Mesenchymal stem cell (in vitro differentiated cells and primary cell): ENCODE results near the gene CCSER1.
"Not testable (repeated sequence)": the region's sequence is repeated elsewhere in the genome, so short reads cannot be mapped to it uniquely, and the experiment has no call there.

ENCODE experiments used
- DNase-seq: peaks from one replicate; pipeline ENCODE4 v3.0.0-alpha.2; 2013
- H2AFZ ChIP-seq: one replicate; pipeline ENCODE4 v1.6.1; 2013; ENCODE audit warnings: low read depth, mild to moderate bottlenecking, control low read depth, inconsistent platforms, low read length, moderate library complexity
- H2AK5ac ChIP-seq: 2 replicates; pipeline ENCODE4 v1.6.1; 2013; ENCODE audit warnings: low read length, moderate library complexity, mild to moderate bottlenecking, inconsistent platforms; ENCODE audit not compliant: severe bottlenecking
- H2BK120ac ChIP-seq: one replicate; pipeline ENCODE4 v1.6.1; 2013; ENCODE audit warnings: low read depth, mild to moderate bottlenecking, inconsistent platforms, low read length, moderate library complexity
- H2BK12ac ChIP-seq, 2 experiments: one replicate each; pipeline ENCODE4 v1.6.1; 2013; ENCODE audit warnings: inconsistent platforms in 2 of 2, low read length in 2 of 2, mild to moderate bottlenecking in 2 of 2, moderate library complexity in 2 of 2, control low read depth in 1 of 2
- H2BK15ac ChIP-seq: one replicate; pipeline ENCODE4 v1.6.1; 2013; ENCODE audit warnings: mild to moderate bottlenecking, low read depth, inconsistent platforms; ENCODE audit not compliant: poor library complexity, severe bottlenecking
- H2BK5ac ChIP-seq: 2 replicates; pipeline ENCODE4 v1.6.1; 2013; ENCODE audit warnings: low read depth, mild to moderate bottlenecking, low read length, control low read depth, inconsistent platforms; ENCODE audit not compliant: poor library complexity, severe bottlenecking
- H3K14ac ChIP-seq, 2 experiments: one replicate each; pipeline ENCODE4 v1.6.1; 2013; ENCODE audit warnings: inconsistent platforms in 2 of 2, low read length in 2 of 2, control low read depth in 1 of 2, mild to moderate bottlenecking in 1 of 2, moderate library complexity in 1 of 2
- H3K18ac ChIP-seq, 2 experiments: one replicate each; pipeline ENCODE4 v1.6.1; 2013; ENCODE audit warnings: inconsistent platforms in 2 of 2, low read length in 2 of 2, control low read depth in 1 of 2, low read depth in 1 of 2, mild to moderate bottlenecking in 1 of 2
- H3K23ac ChIP-seq, 2 experiments: one replicate each; pipeline ENCODE4 v1.6.1; 2013; ENCODE audit warnings: inconsistent platforms in 2 of 2, low read length in 2 of 2, mild to moderate bottlenecking in 2 of 2, moderate library complexity in 2 of 2, control low read depth in 1 of 2
- H3K27ac ChIP-seq: 2 replicates; pipeline ENCODE4 v1.5.1; 2013; ENCODE audit warnings: mild to moderate bottlenecking, moderate library complexity, low read length, control low read depth, inconsistent platforms; ENCODE audit not compliant: poor library complexity, severe bottlenecking
- H3K27me3 ChIP-seq, 2 experiments: 2 replicates each; pipeline versions ENCODE4 v1.6.1 to v1.7.0; 2013; ENCODE audit warnings: low read length in 2 of 2, mild to moderate bottlenecking in 2 of 2, moderate library complexity in 2 of 2, control low read depth in 1 of 2, inconsistent platforms in 1 of 2; ENCODE audit not compliant: control insufficient read depth in 1 of 2, insufficient read depth in 1 of 2
- H3K36me3 ChIP-seq, 2 experiments: 2 replicates each; pipeline versions ENCODE4 v1.6.1 to v1.7.0; 2013; ENCODE audit warnings: low read length in 2 of 2, control low read depth in 1 of 2, inconsistent platforms in 1 of 2, low read depth in 1 of 2, mild to moderate bottlenecking in 1 of 2; ENCODE audit not compliant: insufficient read depth in 2 of 2, control insufficient read depth in 1 of 2
- H3K4ac ChIP-seq, 2 experiments: one replicate each; pipeline ENCODE4 v1.6.1; 2013; ENCODE audit warnings: inconsistent platforms in 2 of 2, low read length in 2 of 2, mild to moderate bottlenecking in 2 of 2, moderate library complexity in 2 of 2, control low read depth in 1 of 2, low read depth in 1 of 2
- H3K4me1 ChIP-seq: 2 replicates; pipeline ENCODE4 v1.6.1; 2013; ENCODE audit warnings: low read depth, low read length, control low read depth; ENCODE audit not compliant: control insufficient read depth, insufficient read depth
- H3K4me2 ChIP-seq: 2 replicates; pipeline ENCODE4 v1.6.1; 2013; ENCODE audit warnings: low read length, mild to moderate bottlenecking, inconsistent platforms; ENCODE audit not compliant: poor library complexity, severe bottlenecking
- H3K4me3 ChIP-seq, 2 experiments: 2 replicates each; pipeline versions ENCODE4 v1.5.1 to v1.7.0; 2013; ENCODE audit warnings: low read length in 2 of 2, mild to moderate bottlenecking in 2 of 2, control low read depth in 1 of 2, low read depth in 1 of 2; ENCODE audit not compliant: insufficient read depth in 1 of 2
- H3K79me1 ChIP-seq: replicated peaks from 2 replicates; pipeline ENCODE4 v1.6.1; 2013; ENCODE audit warnings: mild to moderate bottlenecking, control low read depth, low read length, inconsistent platforms; ENCODE audit not compliant: poor library complexity, severe bottlenecking
- H3K9ac ChIP-seq: 2 replicates; pipeline ENCODE4 v1.7.0; 2013; ENCODE audit warnings: mild to moderate bottlenecking, low read length, moderate library complexity
- H3K9me3 ChIP-seq: 2 replicates; pipeline ENCODE4 v1.7.0; 2013; ENCODE audit warnings: mild to moderate bottlenecking, low read length; ENCODE audit not compliant: control insufficient read depth
- H4K8ac ChIP-seq: one replicate; pipeline ENCODE4 v1.6.1; 2013; ENCODE audit warnings: inconsistent platforms, mild to moderate bottlenecking, low read length, moderate library complexity
- H4K91ac ChIP-seq: one replicate; pipeline ENCODE4 v1.6.1; 2013; ENCODE audit warnings: mild to moderate bottlenecking, low read length, inconsistent platforms
- WGBS: methylation state at CpG from one replicate; pipeline ENCODE4 v1.1.7; 2013; ENCODE audit warnings: mixed read lengths; 5-methylcytosine and 5-hydroxymethylcytosine counted together

CCSER1 gene

GRCh38 chr4:91198951-91199350, 1071.8 kb downstream of the CCSER1 start:
- Histone ChIP-seq H3K4ac (no peak overlapping the region), H3K23ac (no peak overlapping the region)
- 93% methylated on average over 4 of the region's 4 CpGs for WGBS

GRCh38 chr4:91207535-91207934, 1080.3 kb downstream of the CCSER1 start:
- Histone ChIP-seq H2BK120ac (no peak overlapping the region), H3K27ac (no peak overlapping the region), H2BK15ac (no peak overlapping the region), H3K4me3 (no peak overlapping the region), H4K91ac (no peak overlapping the region), H3K4me1 (no peaks in the 10 kb centered on the region), H3K18ac (no peak overlapping the region), H3K27me3 (no peaks in the 10 kb centered on the region), H3K14ac (no peak overlapping the region), H4K8ac (no peak overlapping the region), H3K79me1 (no peaks in the 10 kb centered on the region), H2BK12ac (no peak overlapping the region), H2AFZ (no peak overlapping the region), H3K23ac (no peak overlapping the region), H3K4ac (no peak overlapping the region), H2AK5ac (no peak overlapping the region), H3K36me3 (no peaks in the 10 kb centered on the region), H3K9me3 (no peaks in the 10 kb centered on the region), H2BK5ac (no peak overlapping the region), H3K4me2 (no peak overlapping the region), H3K9ac (no peak overlapping the region)
- no peak for DNase-seq
- WGBS, result 100% methylated on average over 3 of the region's 3 CpGs

More at GRCh38 chr4:91198951-91199350, 1071.8 kb downstream of the CCSER1 start:
- Histone ChIP-seq H3K36me3 (no peaks in the 10 kb centered on the region), H3K4me1 (no peaks in the 10 kb centered on the region), H2BK15ac (no peak overlapping the region), H2BK5ac (no peak overlapping the region), H2BK12ac (no peak overlapping the region), H3K4me3 (peak overlapping the region in 1 of 2 experiments; percentile 73), H2BK120ac (no peak overlapping the region), H2AK5ac (no peak overlapping the region), H3K27ac (no peak overlapping the region), H3K9me3 (no peaks in the 10 kb centered on the region), H3K18ac (no peak overlapping the region), H3K27me3 (no peaks in the 10 kb centered on the region), H4K8ac (no peak overlapping the region), H2AFZ (no peak overlapping the region), H4K91ac (no peak overlapping the region), H3K9ac (peak overlapping the region; percentile 68), H3K4me2 (no peak overlapping the region), H3K79me1 (no peaks in the 10 kb centered on the region), H3K14ac (no peak overlapping the region)
- peak; percentile 13 for DNase-seq

- DNase-seq, result no peak
- H3K9me3 ChIP-seq, result no peaks in the 10 kb centered on the region
- H3K23ac ChIP-seq, result no peak overlapping the region
- H3K27me3 ChIP-seq, result no peaks in the 10 kb centered on the region
- no peak overlapping the region for H3K4ac ChIP-seq
- H3K4me3 ChIP-seq, result no peak overlapping the region
- H2AK5ac ChIP-seq, result no peak overlapping the region
- WGBS, result 71% methylated on average over 1 of the region's 3 CpGs
- no peak overlapping the region for H2BK120ac ChIP-seq
- H3K9ac ChIP-seq, result no peak overlapping the region
- H3K79me1 ChIP-seq, result no peaks in the 10 kb centered on the region
- no peak overlapping the region for H2BK12ac ChIP-seq
- H3K36me3 ChIP-seq, result no peaks in the 10 kb centered on the region
- no peak overlapping the region for H3K27ac ChIP-seq
- H4K91ac ChIP-seq, result no peak overlapping the region
- no peak overlapping the region for H2AFZ ChIP-seq
- H2BK5ac ChIP-seq, result no peak overlapping the region
- no peaks in the 10 kb centered on the region for H3K4me1 ChIP-seq
- H3K18ac ChIP-seq, result no peak overlapping the region
- no peak overlapping the region for H3K4me2 ChIP-seq
- H3K14ac ChIP-seq, result no peak overlapping the region
- H2BK15ac ChIP-seq, result no peak overlapping the region
- no peak overlapping the region for H4K8ac ChIP-seq
Measured at GRCh38 chr4:91212211-91212610, 1085.0 kb downstream of the CCSER1 start.

GRCh38 chr4:91217831-91218403, 1090.7 kb downstream of the CCSER1 start:
- not testable (repeated sequence) for DNase-seq, H3K9me3 ChIP-seq, H3K27me3 ChIP-seq, H3K4me1 ChIP-seq, H2BK12ac ChIP-seq, H2BK5ac ChIP-seq, H3K4me2 ChIP-seq, H2AK5ac ChIP-seq, H3K79me1 ChIP-seq, H2AFZ ChIP-seq, H3K27ac ChIP-seq, H2BK120ac ChIP-seq, H4K91ac ChIP-seq, H4K8ac ChIP-seq, H3K4me3 ChIP-seq, H3K4ac ChIP-seq, H3K9ac ChIP-seq, H3K23ac ChIP-seq, H2BK15ac ChIP-seq, H3K14ac ChIP-seq, H3K18ac ChIP-seq, H3K36me3 ChIP-seq
- 93% methylated on average over 15 of the region's 26 CpGs for WGBS
